Muscle of back (tissue), 11 donors: ENCODE results near the gene SYT15. TPM values are rescaled to one million over a fixed set of nuclear protein-coding genes. Genes with fewer than 3 reads are reported as not detected.
"Not testable (repeated sequence)": the region's sequence is repeated elsewhere in the genome, so short reads cannot be mapped to it uniquely, and the experiment has no call there.

Source experiments
- DNase-seq, 3 donors: peaks; one replicate each; pipeline versions ENCODE4 v3.0.0 to v3.0.0-alpha.2; 2013
- polyA plus RNA-seq, 10 donors: library from polyadenylated mRNA; unstranded; fragments of 120-200 nt; gene quantifications; one replicate each; pipeline ENCODE4 v1.2.1, GENCODE V29; 2013; ENCODE audit not compliant: insufficient read length in 10 of 10

The SYT15 gene
- polyA plus RNA-seq, 10 donors: 2.1 to 8.2 (median 4.1) TPM

- not testable (repeated sequence) for DNase-seq
Observed at GRCh38 chr10:46588221-46588620, 9.3 kb downstream of the SYT15 start.

- DNase-seq: not testable (repeated sequence)
Observed at GRCh38 chr10:46589589-46589988, 10.7 kb downstream of the SYT15 start.

- DNase-seq: not testable (repeated sequence)
Observed at GRCh38 chr10:46591053-46591452, 12.1 kb downstream of the SYT15 start.

GRCh38 chr10:46593307-46593706, 14.4 kb downstream of the SYT15 start:
- not testable (repeated sequence) for DNase-seq

GRCh38 chr10:46594453-46595063, 15.6 kb downstream of the SYT15 start:
- DNase-seq: not testable (repeated sequence)

- DNase-seq: peak in 1 of 3 donors; percentile 30
Observed at GRCh38 chr10:46596570-46596969, 17.6 kb downstream of the SYT15 start.

- not testable (repeated sequence) for DNase-seq
Observed at GRCh38 chr10:46597616-46598246, 18.8 kb downstream of the SYT15 start.

GRCh38 chr10:46600516-46600915, 21.6 kb downstream of the SYT15 start:
- DNase-seq: not testable (repeated sequence)

- not testable (repeated sequence) for DNase-seq
Observed at GRCh38 chr10:46615540-46615939, 36.6 kb downstream of the SYT15 start.

GRCh38 chr10:46616227-46616626, 37.3 kb downstream of the SYT15 start:
- DNase-seq: not testable (repeated sequence)

- not testable (repeated sequence) for DNase-seq
Observed at GRCh38 chr10:46617134-46617533, 38.2 kb downstream of the SYT15 start.

GRCh38 chr10:46617913-46618312, 39.0 kb downstream of the SYT15 start:
- not testable (repeated sequence) for DNase-seq

- DNase-seq: not testable (repeated sequence)
Observed at GRCh38 chr10:46623899-46624654, 45.1 kb downstream of the SYT15 start.

- not testable (repeated sequence) for DNase-seq
Observed at GRCh38 chr10:46629805-46630204, 50.9 kb downstream of the SYT15 start.

- not testable (repeated sequence) for DNase-seq
Observed at GRCh38 chr10:46630816-46631215, 51.9 kb downstream of the SYT15 start.

- DNase-seq: not testable (repeated sequence)
Observed at GRCh38 chr10:46631683-46632082, 52.8 kb downstream of the SYT15 start.

- DNase-seq: not testable (repeated sequence)
Observed at GRCh38 chr10:46634698-46635097, 55.8 kb downstream of the SYT15 start.

GRCh38 chr10:46635364-46635959, 56.5 kb downstream of the SYT15 start:
- DNase-seq: not testable (repeated sequence)

- DNase-seq: not testable (repeated sequence)
Observed at GRCh38 chr10:46640005-46640404, 61.1 kb downstream of the SYT15 start.
